Neural cell (in vitro differentiated cells): Measurements from ENCODE around the gene MYF5. TPM values are rescaled to one million over a fixed set of nuclear protein-coding genes. Genes with fewer than 3 reads are reported as not detected.

Experiments
- H2AFZ ChIP-seq: fragments of 200-600, 300-800 bp; sonication (generic), shearing (Covaris generic); 2 replicates; pipeline ENCODE4 v1.6.0; 2014; ENCODE audit warnings: low read depth, mild to moderate bottlenecking, antibody characterized with exemption, low read length, moderate library complexity
- H3F3A ChIP-seq: fragments of 200-600 bp; shearing (Covaris generic); 2 replicates; pipeline ENCODE4 v1.6.1; 2016; ENCODE audit warnings: mild to moderate bottlenecking, moderate library complexity, mixed read lengths, antibody characterized with exemption, low read length; ENCODE audit not compliant: insufficient read depth, poor library complexity, severe bottlenecking
- H3K27ac ChIP-seq: fragments of 200-600, 300-800 bp; sonication (generic), shearing (Covaris generic); 2 replicates; pipeline ENCODE4 v1.5.1; 2014; ENCODE audit warnings: mild to moderate bottlenecking, low read length, moderate library complexity
- H3K27me3 ChIP-seq: fragments of 300-800, 200-600 bp; sonication (generic), shearing (Covaris generic); 2 replicates; pipeline ENCODE4 v1.6.0; 2014; ENCODE audit warnings: mild to moderate bottlenecking, low read depth, low read length, moderate library complexity; ENCODE audit not compliant: insufficient read depth
- H3K36me3 ChIP-seq: fragments of 300-800, 200-600 bp; sonication (generic), shearing (Covaris generic); 2 replicates; pipeline ENCODE4 v1.5.1; 2014; ENCODE audit warnings: mild to moderate bottlenecking, antibody characterized with exemption, low read length, moderate library complexity; ENCODE audit not compliant: insufficient read depth
- H3K4me2 ChIP-seq: fragments of 300-800, 200-600 bp; sonication (generic), shearing (Covaris generic); 2 replicates; pipeline ENCODE4 v1.6.0; 2014; ENCODE audit warnings: mild to moderate bottlenecking, low read length
- H3K4me3 ChIP-seq: fragments of 300-800, 200-600 bp; sonication (generic), shearing (Covaris generic); 2 replicates; pipeline ENCODE4 v1.5.1; 2014; ENCODE audit warnings: mild to moderate bottlenecking, low read length, moderate library complexity
- H3K79me2 ChIP-seq: fragments of 200-600 bp; shearing (Covaris generic); replicated peaks from 2 replicates; pipeline ENCODE4 v1.6.0; 2014; ENCODE audit warnings: mild to moderate bottlenecking, low read length, moderate library complexity; ENCODE audit not compliant: insufficient read depth
- H3K9ac ChIP-seq: fragments of 300-800, 200-600 bp; sonication (generic), shearing (Covaris generic); 2 replicates; pipeline ENCODE4 v1.6.1; 2016; ENCODE audit warnings: mild to moderate bottlenecking, low read length, mixed read lengths
- H3K9me2 ChIP-seq: fragments of 200-600 bp; shearing (Covaris generic); 2 replicates; pipeline ENCODE4 v1.6.1; 2016; ENCODE audit warnings: mild to moderate bottlenecking, low read length, mixed read lengths; ENCODE audit not compliant: insufficient read depth
- H3K9me3 ChIP-seq: fragments of 200-600, 300-800 bp; sonication (generic), shearing (Covaris generic); 2 replicates; pipeline ENCODE4 v1.6.1; 2016; ENCODE audit warnings: mild to moderate bottlenecking, mixed run types, low read length, moderate library complexity, mixed read lengths
- H4K20me1 ChIP-seq: fragments of 200-600 bp; shearing (Covaris generic); 2 replicates; pipeline ENCODE4 v1.6.1; 2016; ENCODE audit warnings: mild to moderate bottlenecking, mixed run types; ENCODE audit not compliant: insufficient read depth
- CTCF ChIP-seq: fragments of 450-650 bp; IDR thresholded peaks from 2 replicates; pipeline ENCODE4 v1.5.1; 2014; ENCODE audit warnings: antibody characterized with exemption, mild to moderate bottlenecking, moderate library complexity; ENCODE audit not compliant: poor library complexity, severe bottlenecking
- EP300 ChIP-seq: fragments of 450-650 bp; conservative IDR thresholded peaks from 2 replicates; pipeline ENCODE4 v1.6.1; 2014; ENCODE audit warnings: antibody characterized with exemption, mild to moderate bottlenecking, moderate library complexity; ENCODE audit not compliant: poor library complexity, severe bottlenecking
- EZH2 ChIP-seq: fragments of 200-600, 300-800 bp; shearing (Covaris generic), sonication (generic); IDR thresholded peaks from 2 replicates; pipeline ENCODE4 v1.6.1; 2014; ENCODE audit warnings: antibody characterized with exemption, low read length, borderline replicate concordance, mild to moderate bottlenecking; ENCODE audit not compliant: insufficient read depth, poor library complexity, severe bottlenecking
- MXI1 ChIP-seq: fragments of 450-650 bp; conservative IDR thresholded peaks from 2 replicates; pipeline ENCODE4 v1.6.1; 2014; ENCODE audit warnings: antibody characterized with exemption, mild to moderate bottlenecking; ENCODE audit not compliant: poor library complexity, severe bottlenecking
- POLR2AphosphoS5 ChIP-seq: IDR thresholded peaks from 2 replicates; pipeline ENCODE4 v1.6.1; 2012
- RAD21 ChIP-seq: fragments of 450-650 bp; conservative IDR thresholded peaks from 2 replicates; pipeline ENCODE4 v1.6.1; 2014; ENCODE audit warnings: antibody characterized with exemption, mild to moderate bottlenecking, moderate library complexity
- REST ChIP-seq: IDR thresholded peaks from 2 replicates; pipeline ENCODE4 v1.6.1; 2012; ENCODE audit warnings: borderline replicate concordance
- SMC3 ChIP-seq: fragments of 450-650 bp; conservative IDR thresholded peaks from 2 replicates; pipeline ENCODE4 v1.6.1; 2014; ENCODE audit warnings: antibody characterized with exemption, mild to moderate bottlenecking, moderate library complexity; ENCODE audit not compliant: poor library complexity
- TAF1 ChIP-seq: IDR thresholded peaks from 2 replicates; pipeline ENCODE4 v1.6.1; 2012; ENCODE audit warnings: low read depth
- polyA plus RNA-seq: library from polyadenylated mRNA; depleted of rRNA; stranded (reverse); fragments of >200 nt; gene quantifications from 2 replicates; pipeline ENCODE4 v1.2.3, GENCODE V29; 2014

Gene MYF5
- polyA plus RNA-seq, 1 donor from 2014 or later = not detected

- H3K4me2 ChIP-seq = no peak overlapping the region
- no peaks in the 10 kb centered on the region for H3F3A ChIP-seq
- no peaks in the 10 kb centered on the region for H3K27me3 ChIP-seq
- no peak overlapping the region for H2AFZ ChIP-seq
- TF ChIP-seq REST (no peak), RAD21 (no peak), POLR2AphosphoS5 (no peak), SMC3 (no peak), TAF1 (no peak), EZH2 (no peak), MXI1 (no peak), CTCF (no peak), EP300 (no peak)
- H4K20me1 ChIP-seq = no peaks in the 10 kb centered on the region
- H3K4me3 ChIP-seq = no peak overlapping the region
- H3K79me2 ChIP-seq = no peaks in the 10 kb centered on the region
- H3K36me3 ChIP-seq = no peaks in the 10 kb centered on the region
- no peak overlapping the region for H3K9ac ChIP-seq
- H3K9me2 ChIP-seq = no peaks in the 10 kb centered on the region
- H3K9me3 ChIP-seq = no peaks in the 10 kb centered on the region
- H3K27ac ChIP-seq = no peak overlapping the region
These were observed 49.5 kb downstream of the MYF5 start for GRCh38 chr12:80766210-80766609.

- no peak overlapping the region for H3K4me2 ChIP-seq
These were observed 50.2 kb downstream of the MYF5 start for GRCh38 chr12:80766897-80767296.

More at GRCh38 chr12:80766897-80767296, 50.2 kb downstream of the MYF5 start:
- TF ChIP-seq CTCF (no peak), RAD21 (no peak)
- H3K9me3 ChIP-seq = no peaks in the 10 kb centered on the region
- H3K79me2 ChIP-seq = no peaks in the 10 kb centered on the region
- no peak overlapping the region for H2AFZ ChIP-seq
- no peaks in the 10 kb centered on the region for H3F3A ChIP-seq
- no peaks in the 10 kb centered on the region for H3K36me3 ChIP-seq
- no peak overlapping the region for H3K4me3 ChIP-seq
- no peak overlapping the region for H3K9ac ChIP-seq
- no peaks in the 10 kb centered on the region for H3K27me3 ChIP-seq
- no peaks in the 10 kb centered on the region for H3K9me2 ChIP-seq
- no peak overlapping the region for H3K27ac ChIP-seq
- no peaks in the 10 kb centered on the region for H4K20me1 ChIP-seq

Other genes with a start within 250 kb of the MYF5 start
- gene MYF6, start 9.3 kb upstream of the MYF5 start, polyA plus RNA-seq = not detected in 2 replicates
- 31.5 and 36.4 TPM in 2 replicates for gene LIN7A, start 221.0 kb downstream of the MYF5 start, polyA plus RNA-seq